DMS 273 treated with DMSO at 0.1 percent for 48 hours (cell line): ENCODE results near the gene TTK.
"Not testable (repeated sequence)": the region's sequence is repeated elsewhere in the genome, so short reads cannot be mapped to it uniquely, and the experiment has no call there.

Experiments
- DNase-seq: peaks from one replicate; lab custom pipeline; 2025; lab: John Stamatoyannopoulos, UW

Gene TTK

GRCh38 chr6:80021591-80021990 is 17.1 kb downstream of the TTK start:
- no peak for DNase-seq

- DNase-seq: no peak
Measured at GRCh38 chr6:80022803-80023202, 18.4 kb downstream of the TTK start.

GRCh38 chr6:80028589-80028988 is 24.1 kb downstream of the TTK start:
- DNase-seq: no peak

GRCh38 chr6:80029470-80029869 is 25.0 kb downstream of the TTK start:
- no peak for DNase-seq

GRCh38 chr6:80048220-80048619 is 43.8 kb downstream of the TTK start:
- not testable (repeated sequence) for DNase-seq

- no peak for DNase-seq
Measured at GRCh38 chr6:80060774-80061173, 56.3 kb downstream of the TTK start.

- DNase-seq: not testable (repeated sequence)
Measured at GRCh38 chr6:80068146-80068545, 63.7 kb downstream of the TTK start.

- not testable (repeated sequence) for DNase-seq
Measured at GRCh38 chr6:80070431-80070830, 66.0 kb downstream of the TTK start.

GRCh38 chr6:80077067-80077466 is 72.6 kb downstream of the TTK start:
- no peak for DNase-seq

- no peak for DNase-seq
Measured at GRCh38 chr6:80088637-80089036, 84.2 kb downstream of the TTK start.

GRCh38 chr6:80091506-80091905 is 87.1 kb downstream of the TTK start:
- DNase-seq: no peak
